ENCODE measurements around the gene HMGA1.

The HMGA1 gene

GRCh38 chr6:34223956-34224940, 12.4 kb upstream of the HMGA1 start:
- peak; percentile 93 to 96 for DNase-seq

GRCh38 chr6:34225551-34225950, 11.1 kb upstream of the HMGA1 start:
- no peak for DNase-seq

- DNase-seq = no peak
These were observed 10.6 kb upstream of the HMGA1 start for GRCh38 chr6:34226066-34226465.

- no peak for DNase-seq
These were observed 9.7 kb upstream of the HMGA1 start for GRCh38 chr6:34226731-34227586.

- no peak for DNase-seq
These were observed 8.8 kb upstream of the HMGA1 start for GRCh38 chr6:34227761-34228421.

- peak in 1 of 2 donors; percentile 3 for DNase-seq
These were observed 6.8 kb upstream of the HMGA1 start for GRCh38 chr6:34229877-34230276.

GRCh38 chr6:34230653-34231371, 5.9 kb upstream of the HMGA1 start:
- DNase-seq = peak in 1 of 2 donors; percentile 17

- DNase-seq = peak in 1 of 2 donors; percentile 13
These were observed 4.9 kb upstream of the HMGA1 start for GRCh38 chr6:34231566-34232336.

- DNase-seq = peak in 1 of 2 donors; percentile 12
These were observed 3.8 kb upstream of the HMGA1 start for GRCh38 chr6:34232901-34233300.

- DNase-seq = peak in 1 of 2 donors; percentile 17
These were observed 2.8 kb upstream of the HMGA1 start for GRCh38 chr6:34233867-34234266.

GRCh38 chr6:34234667-34235306, 1.9 kb upstream of the HMGA1 start:
- no peak for DNase-seq

GRCh38 chr6:34235307-34236130, 1.2 kb upstream of the HMGA1 start:
- DNase-seq = peak; percentile 68 to 77

- DNase-seq = peak; percentile 49 to 62
These were observed 586 bp upstream of the HMGA1 start for GRCh38 chr6:34236131-34236442.

GRCh38 chr6:34237316-34237721, 646 bp downstream of the HMGA1 start:
- DNase-seq = peak; percentile 50 to 54

- DNase-seq = peak; percentile 80 to 82
These were observed 1.3 kb downstream of the HMGA1 start for GRCh38 chr6:34237722-34238584.

GRCh38 chr6:34238585-34239499, 2.2 kb downstream of the HMGA1 start:
- DNase-seq = peak in 1 of 2 donors; percentile 18

- DNase-seq = peak in 1 of 2 donors; percentile 16
These were observed 2.8 kb downstream of the HMGA1 start for GRCh38 chr6:34239500-34239825.

GRCh38 chr6:34239893-34240292, 3.2 kb downstream of the HMGA1 start:
- DNase-seq = no peak
